ENCODE data around the gene PEMT. TPM values are rescaled to one million over a fixed set of nuclear protein-coding genes. Genes with fewer than 3 reads are reported as not detected.

Gene PEMT
- total RNA-seq, 3 donors from 2014 or later (not counting 1 experiment from before 2014, with no cell fraction given) = 10.3 to 13.6 (median 12.6) TPM

DNA sequence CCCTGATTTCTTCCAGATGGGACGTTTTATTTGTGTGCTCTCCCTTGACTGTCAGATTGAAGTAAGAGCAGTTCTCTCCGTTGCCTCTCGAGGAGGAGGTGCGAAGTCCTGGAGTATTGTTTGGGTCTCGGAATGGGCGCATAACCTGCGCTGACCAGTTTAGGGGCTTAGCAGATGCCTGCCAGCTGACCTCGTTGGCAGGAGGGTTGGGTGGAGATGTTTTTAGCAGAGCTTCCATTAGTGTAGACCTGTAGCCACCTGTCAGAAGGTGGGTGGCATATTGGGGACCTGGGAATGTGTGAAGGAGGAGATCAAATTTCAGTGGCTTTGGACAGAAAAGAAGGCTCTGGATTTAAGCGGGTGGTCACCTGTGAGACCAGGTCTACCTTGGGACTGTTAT is 98.9 kb downstream of the PEMT start:
- H3K4me1 Mint-ChIP-seq = peaks cover 6 to 21% of the 10 kb centered on the region in 2 donors
- DNase-seq (no peak), ATAC-seq (no peak)
- H3K4me3 ChIP-seq (ENCODE audit: low read length) = no peak overlapping the region
- peaks cover 6% of the 10 kb centered on the region for H3K27me3 ChIP-seq (ENCODE audit: control insufficient read depth, insufficient read depth, low read length)
- peaks cover 16% of the 10 kb centered on the region for H3K36me3 ChIP-seq (ENCODE audit: control insufficient read depth, insufficient read depth, low read length)
- H3K27ac Mint-ChIP-seq = no peak overlapping the region
- no peaks in the 10 kb centered on the region for H3K9me3 Mint-ChIP-seq
- intact Hi-C loops (cut with micrococcal nuclease) = no loop called here
- H3K27ac ChIP-seq (ENCODE audit: low read length) = no peak overlapping the region
- WGBS (ENCODE audit: insufficient coverage) = 95% methylated on average over 9 of the region's 9 CpGs
- no peak overlapping the region for H3K4me3 Mint-ChIP-seq
- H3K36me3 Mint-ChIP-seq = no peaks in the 10 kb centered on the region
- H3K27me3 Mint-ChIP-seq (ENCODE audit: low read depth in 2 of 2) = peaks cover 5 to 6% of the 10 kb centered on the region in 2 donors
- no peaks in the 10 kb centered on the region for H3K9me3 ChIP-seq (ENCODE audit: control insufficient read depth, insufficient read depth, low read length)
- H3K4me1 ChIP-seq (ENCODE audit: control insufficient read depth, insufficient read depth, low read length) = peaks cover 19% of the 10 kb centered on the region
- TF ChIP-seq, protein P1, sequence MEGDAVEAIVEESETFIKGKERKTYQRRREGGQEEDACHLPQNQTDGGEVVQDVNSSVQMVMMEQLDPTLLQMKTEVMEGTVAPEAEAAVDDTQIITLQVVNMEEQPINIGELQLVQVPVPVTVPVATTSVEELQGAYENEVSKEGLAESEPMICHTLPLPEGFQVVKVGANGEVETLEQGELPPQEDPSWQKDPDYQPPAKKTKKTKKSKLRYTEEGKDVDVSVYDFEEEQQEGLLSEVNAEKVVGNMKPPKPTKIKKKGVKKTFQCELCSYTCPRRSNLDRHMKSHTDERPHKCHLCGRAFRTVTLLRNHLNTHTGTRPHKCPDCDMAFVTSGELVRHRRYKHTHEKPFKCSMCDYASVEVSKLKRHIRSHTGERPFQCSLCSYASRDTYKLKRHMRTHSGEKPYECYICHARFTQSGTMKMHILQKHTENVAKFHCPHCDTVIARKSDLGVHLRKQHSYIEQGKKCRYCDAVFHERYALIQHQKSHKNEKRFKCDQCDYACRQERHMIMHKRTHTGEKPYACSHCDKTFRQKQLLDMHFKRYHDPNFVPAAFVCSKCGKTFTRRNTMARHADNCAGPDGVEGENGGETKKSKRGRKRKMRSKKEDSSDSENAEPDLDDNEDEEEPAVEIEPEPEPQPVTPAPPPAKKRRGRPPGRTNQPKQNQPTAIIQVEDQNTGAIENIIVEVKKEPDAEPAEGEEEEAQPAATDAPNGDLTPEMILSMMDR (IDR thresholded peaks at IDR 0.05) = no peak

DNA sequence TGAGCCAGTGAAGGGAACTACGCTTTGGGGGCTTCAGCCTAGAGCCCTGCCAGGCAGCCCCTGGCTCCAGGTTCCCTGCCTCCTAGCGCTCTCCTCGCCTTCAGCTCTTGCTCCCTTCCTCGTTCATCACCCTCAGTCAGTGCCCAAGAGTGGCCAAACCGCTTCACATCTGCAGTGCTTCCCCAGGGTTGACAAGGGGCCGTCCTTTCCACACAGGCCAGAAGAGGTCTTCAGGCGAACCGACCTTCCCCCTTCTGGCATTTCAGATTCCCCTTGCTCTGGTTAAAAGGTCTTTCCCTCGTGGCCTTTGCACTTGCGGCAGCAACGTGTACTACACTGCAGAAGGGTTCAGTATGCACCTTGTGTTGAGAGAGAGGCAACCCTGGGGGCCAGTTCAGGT is 99.4 kb downstream of the PEMT start:
- Histone ChIP-seq H3K36me3 (ENCODE audit: control insufficient read depth, insufficient read depth, low read length) (peaks cover 16% of the 10 kb centered on the region), H3K9me3 (ENCODE audit: control insufficient read depth, insufficient read depth, low read length) (no peaks in the 10 kb centered on the region), H3K27me3 (ENCODE audit: control insufficient read depth, insufficient read depth, low read length) (peaks cover 6% of the 10 kb centered on the region), H3K27ac (ENCODE audit: low read length) (no peak overlapping the region), H3K4me3 (ENCODE audit: low read length) (no peak overlapping the region), H3K4me1 (ENCODE audit: control insufficient read depth, insufficient read depth, low read length) (peaks cover 15% of the 10 kb centered on the region)
- Mint-ChIP-seq H3K4me3 (no peak overlapping the region), H3K4me1 (peaks cover 10 to 23% of the 10 kb centered on the region in 2 donors), H3K27ac (no peak overlapping the region), H3K9me3 (no peaks in the 10 kb centered on the region), H3K27me3 (ENCODE audit: low read depth in 2 of 2) (peaks cover 5 to 6% of the 10 kb centered on the region in 2 donors), H3K36me3 (no peaks in the 10 kb centered on the region)
- ATAC-seq = no peak
- intact Hi-C loops (cut with micrococcal nuclease) = no loop called here
- TF ChIP-seq, protein P1 (IDR thresholded peaks at IDR 0.05) = no peak
- no peak for DNase-seq
- 89% methylated on average over 11 of the region's 11 CpGs for WGBS (ENCODE audit: insufficient coverage)

DNA sequence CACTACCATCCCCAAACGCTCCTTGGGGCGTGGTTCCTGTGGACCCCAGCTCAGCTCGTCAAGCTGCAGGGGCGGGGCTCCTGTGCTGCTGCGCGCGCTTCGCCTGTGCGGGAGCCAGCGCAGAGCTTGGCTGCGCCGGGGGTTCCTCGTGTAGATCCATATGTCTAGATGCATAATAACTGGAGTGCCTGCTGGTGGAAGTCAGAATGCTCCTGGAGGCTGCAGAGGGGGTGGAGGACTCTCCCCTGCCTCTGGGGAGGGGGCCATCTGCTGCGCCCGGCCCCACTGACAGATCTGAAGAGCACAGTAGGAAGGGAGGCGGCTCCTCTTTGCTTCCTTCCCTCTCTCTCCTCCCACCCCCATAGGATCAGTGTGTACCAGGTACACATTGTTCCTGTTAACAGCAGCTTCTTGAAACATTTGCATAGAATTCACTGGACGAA is 99.9 kb downstream of the PEMT start:
- Histone ChIP-seq H3K4me3 (ENCODE audit: low read length) (no peak overlapping the region), H3K27me3 (ENCODE audit: control insufficient read depth, insufficient read depth, low read length) (peaks cover 6% of the 10 kb centered on the region), H3K27ac (ENCODE audit: low read length) (no peak overlapping the region), H3K4me1 (ENCODE audit: control insufficient read depth, insufficient read depth, low read length) (peaks cover 13% of the 10 kb centered on the region), H3K9me3 (ENCODE audit: control insufficient read depth, insufficient read depth, low read length) (no peaks in the 10 kb centered on the region), H3K36me3 (ENCODE audit: control insufficient read depth, insufficient read depth, low read length) (peaks cover 16% of the 10 kb centered on the region)
- H3K27ac Mint-ChIP-seq = no peak overlapping the region
- intact Hi-C loops (cut with micrococcal nuclease) = no loop called here
- ATAC-seq (no peak), DNase-seq (no peak)
- TF ChIP-seq, protein P1 (IDR thresholded peaks at IDR 0.05) = no peak
- H3K9me3 Mint-ChIP-seq = no peaks in the 10 kb centered on the region
- peaks cover 5 to 6% of the 10 kb centered on the region in 2 donors for H3K27me3 Mint-ChIP-seq (ENCODE audit: low read depth in 2 of 2)
- WGBS (ENCODE audit: insufficient coverage) = 86% methylated on average over 16 of the region's 17 CpGs
- no peak overlapping the region for H3K4me3 Mint-ChIP-seq
- H3K4me1 Mint-ChIP-seq = peaks cover 14 to 24% of the 10 kb centered on the region in 2 donors
- H3K36me3 Mint-ChIP-seq = no peaks in the 10 kb centered on the region

DNA sequence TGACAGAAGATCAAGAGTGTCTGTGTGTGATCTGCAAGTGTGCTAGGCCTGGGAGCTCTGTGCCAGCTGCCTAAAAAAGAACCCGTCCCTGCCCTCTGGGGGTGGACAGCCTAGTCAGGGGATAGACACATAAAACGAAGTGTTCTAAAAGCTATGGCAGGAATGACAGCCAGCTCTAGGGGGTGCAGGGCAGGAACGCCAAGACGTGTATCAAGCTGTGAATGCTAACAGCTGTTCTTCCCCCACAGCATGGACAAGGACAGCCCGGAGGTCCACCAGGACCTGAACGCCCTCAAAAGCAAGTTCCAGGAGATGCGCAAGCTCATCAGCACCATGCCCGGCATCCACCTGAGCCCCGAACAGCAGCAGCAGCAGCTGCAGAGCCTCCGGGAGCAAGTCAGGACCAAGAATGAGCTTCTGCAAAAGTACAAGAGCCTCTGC is 100.5 kb downstream of the PEMT start:
- ATAC-seq = no peak

More for the DNA sequence above, 100.5 kb downstream of the PEMT start:
- Mint-ChIP-seq H3K27ac (no peak overlapping the region), H3K27me3 (ENCODE audit: low read depth in 2 of 2) (peaks cover 5 to 6% of the 10 kb centered on the region in 2 donors), H3K4me1 (peaks cover 14 to 24% of the 10 kb centered on the region in 2 donors), H3K36me3 (no peaks in the 10 kb centered on the region), H3K4me3 (no peak overlapping the region), H3K9me3 (no peaks in the 10 kb centered on the region)
- no peak overlapping the region for H3K4me3 ChIP-seq (ENCODE audit: low read length)
- no peaks in the 10 kb centered on the region for H3K9me3 ChIP-seq (ENCODE audit: control insufficient read depth, insufficient read depth, low read length)
- intact Hi-C loops (cut with micrococcal nuclease) = no loop called here
- peaks cover 16% of the 10 kb centered on the region for H3K36me3 ChIP-seq (ENCODE audit: control insufficient read depth, insufficient read depth, low read length)
- no peak for DNase-seq
- TF ChIP-seq, protein P1 (IDR thresholded peaks at IDR 0.05) = no peak
- H3K27me3 ChIP-seq (ENCODE audit: control insufficient read depth, insufficient read depth, low read length) = peaks cover 6% of the 10 kb centered on the region
- H3K27ac ChIP-seq (ENCODE audit: low read length) = no peak overlapping the region
- peaks cover 12% of the 10 kb centered on the region for H3K4me1 ChIP-seq (ENCODE audit: control insufficient read depth, insufficient read depth, low read length)
- WGBS (ENCODE audit: insufficient coverage) = 78% methylated on average over 10 of the region's 10 CpGs

Data from natural killer cell (primary cell).